Astrocyte (in vitro differentiated cells and primary cell): ENCODE data around the gene RTL5. TPM values are rescaled to one million over a fixed set of nuclear protein-coding genes. Genes with fewer than 3 reads are reported as not detected.

ENCODE experiments used
- DNase-seq: peaks from one replicate; pipeline ENCODE4 v3.0.0-alpha.2; 2010; ENCODE audit warnings: low read depth
- FAIRE-seq: peaks from 2 replicates; lab custom pipeline; 2011; peaks lifted over from hg19 to GRCh38; lab: Jason Lieb, UNC
- H2AFZ ChIP-seq: 2 replicates; pipeline ENCODE4 v1.6.0; 2012; ENCODE audit warnings: low read depth, low read length, inconsistent platforms
- H3K27ac ChIP-seq: 2 replicates; pipeline ENCODE4 v1.5.1; 2011; ENCODE audit warnings: low read depth, low read length, inconsistent platforms
- H3K27me3 ChIP-seq: 2 replicates; pipeline ENCODE4 v1.6.0; 2011; ENCODE audit warnings: low read length, inconsistent platforms; ENCODE audit not compliant: insufficient read depth
- H3K36me3 ChIP-seq: 2 replicates; pipeline ENCODE4 v1.5.1; 2011; ENCODE audit warnings: low read length, inconsistent platforms; ENCODE audit not compliant: insufficient read depth
- H3K4me1 ChIP-seq: 2 replicates; pipeline ENCODE4 v1.5.1; 2011; ENCODE audit warnings: low read length, inconsistent platforms; ENCODE audit not compliant: insufficient read depth
- H3K4me2 ChIP-seq: 2 replicates; pipeline ENCODE4 v1.6.0; 2012; ENCODE audit warnings: low read length, inconsistent platforms
- H3K4me3 ChIP-seq: 2 replicates; pipeline ENCODE4 v1.5.1; 2011; ENCODE audit warnings: low read depth, mild to moderate bottlenecking, low read length, inconsistent platforms; ENCODE audit not compliant: insufficient read depth
- H3K79me2 ChIP-seq: 2 replicates; pipeline ENCODE4 v1.6.0; 2012; ENCODE audit warnings: mild to moderate bottlenecking, low read length, inconsistent platforms; ENCODE audit not compliant: insufficient read depth
- H3K9ac ChIP-seq: 2 replicates; pipeline ENCODE4 v1.6.0; 2012; ENCODE audit warnings: mild to moderate bottlenecking, low read length, inconsistent platforms
- H3K9me3 ChIP-seq: 2 replicates; pipeline ENCODE4 v1.5.1; 2012; ENCODE audit warnings: low read depth, mild to moderate bottlenecking, low read length, inconsistent platforms; ENCODE audit not compliant: insufficient read depth
- H4K20me1 ChIP-seq: 2 replicates; pipeline ENCODE4 v1.6.0; 2012; ENCODE audit warnings: low read length, inconsistent platforms; ENCODE audit not compliant: insufficient read depth
- H3K27ac Mint-ChIP-seq: one replicate; pipeline ENCODE4 v1.8.0; 2021; ENCODE audit warnings: mild to moderate bottlenecking, mixed read lengths; ENCODE audit not compliant: unreplicated experiment
- H3K27me3 Mint-ChIP-seq: one replicate; pipeline ENCODE4 v1.8.0; 2021; ENCODE audit warnings: low read depth, mixed read lengths; ENCODE audit not compliant: unreplicated experiment
- H3K36me3 Mint-ChIP-seq: one replicate; pipeline ENCODE4 v1.8.0; 2021; ENCODE audit warnings: low read depth, mixed read lengths; ENCODE audit not compliant: unreplicated experiment
- H3K4me1 Mint-ChIP-seq: one replicate; pipeline ENCODE4 v1.8.0; 2021; ENCODE audit warnings: low read depth, mixed read lengths; ENCODE audit not compliant: unreplicated experiment
- H3K4me3 Mint-ChIP-seq: one replicate; pipeline ENCODE4 v1.8.0; 2021; ENCODE audit warnings: mild to moderate bottlenecking, moderate library complexity, mixed read lengths; ENCODE audit not compliant: unreplicated experiment
- H3K9me3 Mint-ChIP-seq: one replicate; pipeline ENCODE4 v1.8.0; 2021; ENCODE audit warnings: mild to moderate bottlenecking, mixed read lengths; ENCODE audit not compliant: unreplicated experiment
- EZH2 ChIP-seq: IDR thresholded peaks from 2 replicates; pipeline ENCODE4 v1.6.1; 2012; ENCODE audit warnings: mild to moderate bottlenecking, low read length, inconsistent platforms; ENCODE audit not compliant: insufficient read depth
- total RNA-seq: library from RNA; stranded (reverse); gene quantifications from 2 replicates; pipeline ENCODE4 v1.2.1, GENCODE V29; 2021
- TF ChIP-seq, protein P1 (sequence below): IDR thresholded peaks from 2 replicates; pipeline ENCODE4 v1.5.1; 2011; ENCODE audit warnings: low read depth, mild to moderate bottlenecking, inconsistent platforms, low read length, moderate library complexity; ENCODE audit not compliant: insufficient read depth

Gene RTL5
- total RNA-seq, 1 donor from 2014 or later, result 16.1 TPM

DNA sequence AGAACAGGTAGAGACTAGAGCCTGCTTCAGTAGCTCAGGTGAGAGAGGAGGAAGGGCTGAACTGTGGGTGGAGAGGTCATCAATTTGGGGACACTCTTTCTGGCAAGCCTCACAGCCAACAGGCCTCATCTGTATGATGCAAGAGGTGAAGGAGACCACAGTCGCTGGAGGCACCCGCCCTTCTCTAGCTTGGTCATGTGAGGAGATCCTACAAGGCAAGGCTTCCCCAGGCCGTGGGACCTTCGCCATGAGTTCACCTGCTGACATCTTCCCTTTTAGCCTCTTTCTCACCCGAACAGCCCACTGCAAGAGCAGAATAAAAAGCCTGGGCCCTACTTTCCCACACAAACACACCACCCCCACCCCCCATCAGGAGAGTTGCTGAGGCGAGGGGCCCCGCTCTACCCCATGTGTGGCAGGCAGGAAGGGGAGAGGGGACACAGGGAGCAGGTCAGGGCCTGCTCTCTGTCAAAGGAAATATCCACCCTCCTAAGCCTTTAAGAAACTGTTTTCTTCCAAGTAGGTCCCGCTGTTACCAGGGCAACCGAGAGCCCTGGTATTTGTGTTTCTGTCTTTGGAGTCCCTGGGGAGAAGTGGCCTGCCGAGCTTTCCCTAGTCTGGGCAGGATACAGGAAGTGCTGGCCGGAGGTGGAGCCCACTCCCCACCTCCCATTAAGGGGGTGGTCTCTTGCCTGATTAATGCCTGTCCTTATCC, 8.1 kb downstream of the RTL5 start:
- Histone ChIP-seq H3K4me1 (peaks cover 38% of the 10 kb centered on the region), H3K27me3 (no peaks in the 10 kb centered on the region), H3K4me3 (no peak overlapping the region), H3K36me3 (no peaks in the 10 kb centered on the region), H2AFZ (no peak overlapping the region), H3K27ac (no peak overlapping the region), H3K79me2 (no peaks in the 10 kb centered on the region), H3K4me2 (peak overlapping the region; percentile 19), H3K9ac (no peak overlapping the region), H4K20me1 (no peaks in the 10 kb centered on the region), H3K9me3 (no peaks in the 10 kb centered on the region)
- no peak overlapping the region for H3K4me3 Mint-ChIP-seq
- DNase-seq (peak; percentile 22), FAIRE-seq (no peak)
- H3K27ac Mint-ChIP-seq, result peak overlapping the region; percentile 77
- H3K27me3 Mint-ChIP-seq, result no peaks in the 10 kb centered on the region
- peaks cover 24% of the 10 kb centered on the region for H3K4me1 Mint-ChIP-seq
- H3K36me3 Mint-ChIP-seq, result no peaks in the 10 kb centered on the region
- H3K9me3 Mint-ChIP-seq, result no peaks in the 10 kb centered on the region
- TF ChIP-seq, protein P1, sequence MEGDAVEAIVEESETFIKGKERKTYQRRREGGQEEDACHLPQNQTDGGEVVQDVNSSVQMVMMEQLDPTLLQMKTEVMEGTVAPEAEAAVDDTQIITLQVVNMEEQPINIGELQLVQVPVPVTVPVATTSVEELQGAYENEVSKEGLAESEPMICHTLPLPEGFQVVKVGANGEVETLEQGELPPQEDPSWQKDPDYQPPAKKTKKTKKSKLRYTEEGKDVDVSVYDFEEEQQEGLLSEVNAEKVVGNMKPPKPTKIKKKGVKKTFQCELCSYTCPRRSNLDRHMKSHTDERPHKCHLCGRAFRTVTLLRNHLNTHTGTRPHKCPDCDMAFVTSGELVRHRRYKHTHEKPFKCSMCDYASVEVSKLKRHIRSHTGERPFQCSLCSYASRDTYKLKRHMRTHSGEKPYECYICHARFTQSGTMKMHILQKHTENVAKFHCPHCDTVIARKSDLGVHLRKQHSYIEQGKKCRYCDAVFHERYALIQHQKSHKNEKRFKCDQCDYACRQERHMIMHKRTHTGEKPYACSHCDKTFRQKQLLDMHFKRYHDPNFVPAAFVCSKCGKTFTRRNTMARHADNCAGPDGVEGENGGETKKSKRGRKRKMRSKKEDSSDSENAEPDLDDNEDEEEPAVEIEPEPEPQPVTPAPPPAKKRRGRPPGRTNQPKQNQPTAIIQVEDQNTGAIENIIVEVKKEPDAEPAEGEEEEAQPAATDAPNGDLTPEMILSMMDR, result no peak
- TF ChIP-seq EZH2, result no peak

DNA sequence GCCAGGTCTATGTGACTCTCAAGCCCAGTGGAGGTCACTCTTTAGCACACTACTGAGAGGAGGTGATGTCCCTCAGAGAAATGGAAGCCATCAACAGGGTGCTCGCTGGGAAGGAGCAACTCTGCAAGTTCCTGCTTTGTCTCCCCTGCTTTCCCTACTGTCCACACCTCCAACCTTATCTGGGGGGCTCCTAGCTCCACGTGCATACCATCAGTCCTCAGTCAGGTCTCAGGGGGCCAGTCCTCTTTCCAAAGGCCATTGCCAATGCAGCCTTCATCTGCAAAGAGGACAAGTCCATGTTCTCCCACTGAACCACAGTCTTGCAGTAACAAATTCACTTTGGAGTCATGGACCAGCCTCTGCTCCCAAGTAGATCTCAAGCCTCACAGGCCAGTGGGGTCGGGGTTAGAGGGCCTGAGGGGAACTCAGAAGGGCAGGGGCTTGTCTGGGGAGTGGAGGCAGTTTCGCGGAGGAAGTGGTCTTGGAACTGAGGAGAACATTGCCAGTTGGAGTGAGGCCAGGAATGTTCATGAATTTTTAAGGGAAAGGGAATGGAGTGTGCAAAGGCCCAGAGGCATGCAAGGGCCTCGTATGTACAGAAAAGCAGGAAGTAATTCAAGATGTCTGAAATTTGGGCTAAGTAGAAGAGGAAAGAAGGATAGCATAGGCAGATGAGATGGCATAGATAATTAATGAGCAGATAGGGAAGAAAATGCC, 8.9 kb downstream of the RTL5 start:
- H3K9me3 ChIP-seq, result no peaks in the 10 kb centered on the region
- Mint-ChIP-seq H3K4me1 (peaks cover 21% of the 10 kb centered on the region), H3K27me3 (no peaks in the 10 kb centered on the region), H3K36me3 (no peaks in the 10 kb centered on the region), H3K9me3 (no peaks in the 10 kb centered on the region), H3K4me3 (no peak overlapping the region), H3K27ac (peak overlapping the region; percentile 36)
- TF ChIP-seq EZH2, result no peak
- TF ChIP-seq, protein P1, result no peak
- FAIRE-seq, result no peak
- no peaks in the 10 kb centered on the region for H4K20me1 ChIP-seq
- H2AFZ ChIP-seq, result no peak overlapping the region
- DNase-seq, result no peak
- no peak overlapping the region for H3K4me3 ChIP-seq
- H3K79me2 ChIP-seq, result no peaks in the 10 kb centered on the region
- H3K4me1 ChIP-seq, result peaks cover 38% of the 10 kb centered on the region
- no peak overlapping the region for H3K9ac ChIP-seq
- H3K4me2 ChIP-seq, result no peak overlapping the region
- no peaks in the 10 kb centered on the region for H3K36me3 ChIP-seq
- no peaks in the 10 kb centered on the region for H3K27me3 ChIP-seq
- no peak overlapping the region for H3K27ac ChIP-seq

DNA sequence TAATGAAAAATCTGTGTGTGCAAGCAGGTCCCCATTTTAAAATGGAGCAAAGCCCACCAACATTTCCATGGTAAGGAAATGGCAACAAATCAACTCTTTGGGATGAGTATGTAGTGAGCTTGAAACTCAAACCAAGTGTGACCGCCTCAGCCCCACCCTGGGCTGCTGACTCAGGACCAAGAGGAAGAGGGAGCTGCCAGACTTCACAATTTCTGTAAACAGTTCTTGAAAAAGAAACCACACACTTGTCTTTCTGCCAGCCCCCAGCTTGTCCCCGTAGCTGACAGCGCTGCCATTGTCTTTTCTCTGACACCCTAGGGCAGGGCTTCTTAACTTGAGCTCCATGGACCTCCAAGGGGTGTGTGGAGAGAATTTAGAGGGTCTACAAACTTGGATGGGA, 10.3 kb downstream of the RTL5 start:
- Mint-ChIP-seq H3K36me3 (no peaks in the 10 kb centered on the region), H3K27ac (no peak overlapping the region), H3K4me3 (no peak overlapping the region), H3K27me3 (no peaks in the 10 kb centered on the region), H3K9me3 (no peaks in the 10 kb centered on the region), H3K4me1 (peaks cover 13% of the 10 kb centered on the region)
- DNase-seq (peak; percentile 77), FAIRE-seq (peak; percentile 92)
- Histone ChIP-seq H3K4me3 (no peak overlapping the region), H3K4me2 (peak overlapping the region; percentile 71), H3K27me3 (no peaks in the 10 kb centered on the region), H3K9me3 (no peaks in the 10 kb centered on the region), H3K9ac (no peak overlapping the region), H3K79me2 (no peaks in the 10 kb centered on the region), H3K27ac (no peak overlapping the region), H3K36me3 (no peaks in the 10 kb centered on the region), H2AFZ (no peak overlapping the region), H4K20me1 (no peaks in the 10 kb centered on the region), H3K4me1 (peaks cover 28% of the 10 kb centered on the region)
- TF ChIP-seq, protein P1, result no peak
- no peak for TF ChIP-seq EZH2
